Esophagus muscularis mucosa (tissue), 4 donors: ENCODE data around the gene GALNS. TPM values are rescaled to one million over a fixed set of nuclear protein-coding genes. Genes with fewer than 3 reads are reported as not detected.

Experiments used
- DNase-seq: peaks from one replicate; pipeline ENCODE4 v3.0.0-alpha.2; 2017; ENCODE audit errors: extremely low spot score
- H3K27ac ChIP-seq, 4 donors: fragments of 200-600 bp; sonication (generic); replicated peaks in 1 of 4; 1 replicate in 3 of 4; 2 replicates in 1 of 4; pipeline ENCODE4 v1.5.1; 2016 to 2019; ENCODE audit warnings: mild to moderate bottlenecking in 1 of 4
- H3K27me3 ChIP-seq, 4 donors: fragments of 200-600 bp; sonication (generic); one replicate each; pipeline versions ENCODE4 v1.5.1 to v1.6.0; 2016 to 2019
- H3K36me3 ChIP-seq, 4 donors: fragments of 200-600 bp; sonication (generic); one replicate each; pipeline ENCODE4 v1.5.1; 2016 to 2019
- H3K4me1 ChIP-seq, 4 donors: fragments of 200-600 bp; sonication (generic); one replicate each; pipeline ENCODE4 v1.5.1; 2016 to 2019
- H3K4me3 ChIP-seq, 4 donors: fragments of 200-600 bp; sonication (generic); 1 replicate in 2 of 4; 2 replicates in 2 of 4; pipeline ENCODE4 v1.5.1; 2016 to 2019; ENCODE audit warnings: mild to moderate bottlenecking in 4 of 4, moderate library complexity in 1 of 4
- H3K9me3 ChIP-seq, 4 donors: fragments of 200-600 bp; sonication (generic); 1 replicate in 3 of 4; 2 replicates in 1 of 4; pipeline ENCODE4 v1.5.1; 2016 to 2019
- CTCF ChIP-seq, 3 experiments: fragments of 200-600 bp in 2 of 3; fragments of 450-650 bp in 1 of 3; sonication (generic) in 2 of 3; IDR thresholded peaks; one replicate each; pipeline ENCODE4 v1.5.1; 2017 to 2019; ENCODE audit warnings: antibody characterized with exemption in 3 of 3, mild to moderate bottlenecking in 2 of 3, moderate library complexity in 1 of 3
- EP300 ChIP-seq: sonication (generic); formaldehyde crosslinking; IDR thresholded peaks from one replicate; pipeline ENCODE4 v1.6.1; 2017; ENCODE audit warnings: antibody characterized with exemption
- POLR2A ChIP-seq: fragments of 450-650 bp; IDR thresholded peaks from one replicate; pipeline ENCODE4 v1.6.1; 2017; ENCODE audit warnings: antibody characterized with exemption, moderate library complexity, mild to moderate bottlenecking, low read depth
- POLR2AphosphoS5 ChIP-seq, 2 donors: sonication (generic); formaldehyde crosslinking; IDR thresholded peaks; one replicate each; pipeline ENCODE4 v1.6.1; 2017; ENCODE audit warnings: antibody characterized with exemption in 2 of 2
- WGBS: methylation state at CpG from one replicate; pipeline ENCODE4 v1.1.5; 2018; 5-methylcytosine and 5-hydroxymethylcytosine counted together
- intact Hi-C: fragments of 100-400 bp; cut with DNase I; formaldehyde crosslinking; loops from one replicate; pipeline ENCODE4 v1.15.1; 2023
- total RNA-seq, 4 donors: library from RNA; depleted of rRNA; stranded (reverse); fragments of >200 nt; gene quantifications; one replicate each; pipeline versions ENCODE4 v1.1.0 to v1.2.1, GENCODE V29; 2016

The GALNS gene
- total RNA-seq, 4 donors from 2014 or later, result 9.5 to 19.1 (median 11.0) TPM

GRCh38 chr16:88769617-88770460, 86.9 kb downstream of the GALNS start:
- peak overlapping the region; percentile 35 to 49 (median 39) for H3K4me3 ChIP-seq
- WGBS, result 70% methylated on average over 2 of the region's 30 CpGs
- peaks cover 0 to 4% (median 0%) of the 10 kb centered on the region in 4 donors for H3K36me3 ChIP-seq
- no peak for TF ChIP-seq EP300
- TF ChIP-seq POLR2AphosphoS5 (IDR thresholded peaks at IDR 0.05), result peak; percentile 45 to 57
- peaks cover 80 to 100% (median 100%) of the 10 kb centered on the region in 4 donors for H3K4me1 ChIP-seq
- no peaks in the 10 kb centered on the region for H3K27me3 ChIP-seq
- H3K9me3 ChIP-seq, result no peaks in the 10 kb centered on the region
- intact Hi-C loops, result no loop called here
- H3K27ac ChIP-seq, result peak overlapping the region; percentile 88 to 92 (median 92)
- DNase-seq, result no peak

GRCh38 chr16:88768071-88768783, 88.5 kb downstream of the GALNS start:
- H3K9me3 ChIP-seq, result no peaks in the 10 kb centered on the region
- peaks cover 0 to 11% (median 2%) of the 10 kb centered on the region in 4 donors for H3K36me3 ChIP-seq
- intact Hi-C loops, result no loop called here
- no peaks in the 10 kb centered on the region for H3K27me3 ChIP-seq
- peak overlapping the region; percentile 25 to 35 (median 28) for H3K4me3 ChIP-seq
- peak overlapping the region; percentile 88 to 92 (median 92) for H3K27ac ChIP-seq
- TF ChIP-seq EP300 (no peak), POLR2A (no peak), POLR2AphosphoS5 (IDR thresholded peaks at IDR 0.05) (peak; percentile 51 to 54), CTCF (IDR thresholded peaks at IDR 0.05) (peak in 1 of 3 experiments; percentile 13)
- DNase-seq, result no peak
- H3K4me1 ChIP-seq, result peaks cover 73 to 100% (median 99%) of the 10 kb centered on the region in 4 donors
- 26% methylated on average over 17 of the region's 24 CpGs for WGBS

GRCh38 chr16:88767546-88768070, 89.1 kb downstream of the GALNS start:
- peak overlapping the region; percentile 25 to 35 (median 28) for H3K4me3 ChIP-seq
- no peaks in the 10 kb centered on the region for H3K27me3 ChIP-seq
- DNase-seq, result no peak
- peaks cover 67 to 100% (median 99%) of the 10 kb centered on the region in 4 donors for H3K4me1 ChIP-seq
- H3K36me3 ChIP-seq, result peaks cover 0 to 11% (median 2%) of the 10 kb centered on the region in 4 donors
- no peaks in the 10 kb centered on the region for H3K9me3 ChIP-seq
- WGBS, result 57% methylated on average over 4 of the region's 12 CpGs
- intact Hi-C loops, result no loop called here
- no peak for TF ChIP-seq EP300
- TF ChIP-seq POLR2AphosphoS5 (IDR thresholded peaks at IDR 0.05), result no peak
- H3K27ac ChIP-seq, result peak overlapping the region; percentile 88 to 92 (median 92)

- no peak for DNase-seq
- Histone ChIP-seq H3K27me3 (no peaks in the 10 kb centered on the region), H3K27ac (peak overlapping the region; percentile 88 to 92 (median 92)), H3K4me3 (peak overlapping the region in 1 of 4 donors; percentile 29), H3K9me3 (no peaks in the 10 kb centered on the region), H3K36me3 (peaks cover 0 to 11% (median 2%) of the 10 kb centered on the region in 4 donors), H3K4me1 (peaks cover 65 to 100% (median 99%) of the 10 kb centered on the region in 4 donors)
- TF ChIP-seq EP300, result peak; percentile 60
- TF ChIP-seq POLR2A, result no peak
- TF ChIP-seq POLR2AphosphoS5 (IDR thresholded peaks at IDR 0.05), result peak in 1 of 2 donors; percentile 18
- WGBS, result 70% methylated on average over 11 of the region's 11 CpGs
- intact Hi-C loops, result no loop called here
Observed at GRCh38 chr16:88766975-88767374, 89.8 kb downstream of the GALNS start.

- H3K4me1 ChIP-seq, result peaks cover 61 to 100% (median 99%) of the 10 kb centered on the region in 4 donors
- WGBS, result 73% methylated on average over 7 of the region's 9 CpGs
- peaks cover 0 to 11% (median 2%) of the 10 kb centered on the region in 4 donors for H3K36me3 ChIP-seq
- no peak overlapping the region for H3K4me3 ChIP-seq
- intact Hi-C loops, result no loop called here
- H3K27me3 ChIP-seq, result no peaks in the 10 kb centered on the region
- peak overlapping the region; percentile 34 to 92 (median 73) for H3K27ac ChIP-seq
- no peak for DNase-seq
- no peak for TF ChIP-seq CTCF (IDR thresholded peaks at IDR 0.05)
- TF ChIP-seq POLR2AphosphoS5 (IDR thresholded peaks at IDR 0.05), result no peak
- TF ChIP-seq POLR2A, result no peak
- TF ChIP-seq EP300, result no peak
- H3K9me3 ChIP-seq, result no peaks in the 10 kb centered on the region
Observed at GRCh38 chr16:88764913-88765349, 91.8 kb downstream of the GALNS start.
